Measurements from ENCODE around the gene HAS3.
A peak's percentile ranks its signal among the peaks of the same experiment; 100 is the strongest.

The HAS3 gene

DNA sequence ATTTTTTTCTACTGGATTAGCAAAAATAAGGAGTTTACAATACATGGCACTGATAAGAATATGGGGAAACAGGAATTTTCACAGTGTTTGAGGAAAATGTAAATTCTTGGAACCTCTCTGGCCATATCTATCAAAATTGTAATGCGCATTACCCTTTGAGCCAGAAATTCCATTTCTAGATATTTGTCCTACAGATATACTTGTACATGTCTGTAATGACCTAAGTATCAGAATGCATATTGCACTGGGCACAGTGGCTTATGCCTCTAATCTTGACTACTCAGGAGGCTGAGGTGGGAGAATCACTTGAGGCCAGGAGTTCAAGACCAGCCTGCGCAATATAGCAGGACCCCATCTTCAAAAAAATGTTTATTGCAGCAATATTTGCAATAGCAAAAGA, 25.8 kb upstream of the HAS3 start:
- no peak for ATAC-seq (replicated peaks)
- no peak for DNase-seq
- no peaks in the 10 kb centered on the region for H3K9me3 Mint-ChIP-seq
- no peaks in the 10 kb centered on the region for H3K27me3 Mint-ChIP-seq
- no peak overlapping the region for H3K4me3 Mint-ChIP-seq
- peaks cover 6 to 30% of the 10 kb centered on the region in 2 donors for H3K36me3 Mint-ChIP-seq
- no peaks in the 10 kb centered on the region for H3K4me1 Mint-ChIP-seq
- no peak overlapping the region for H3K27ac Mint-ChIP-seq

DNA sequence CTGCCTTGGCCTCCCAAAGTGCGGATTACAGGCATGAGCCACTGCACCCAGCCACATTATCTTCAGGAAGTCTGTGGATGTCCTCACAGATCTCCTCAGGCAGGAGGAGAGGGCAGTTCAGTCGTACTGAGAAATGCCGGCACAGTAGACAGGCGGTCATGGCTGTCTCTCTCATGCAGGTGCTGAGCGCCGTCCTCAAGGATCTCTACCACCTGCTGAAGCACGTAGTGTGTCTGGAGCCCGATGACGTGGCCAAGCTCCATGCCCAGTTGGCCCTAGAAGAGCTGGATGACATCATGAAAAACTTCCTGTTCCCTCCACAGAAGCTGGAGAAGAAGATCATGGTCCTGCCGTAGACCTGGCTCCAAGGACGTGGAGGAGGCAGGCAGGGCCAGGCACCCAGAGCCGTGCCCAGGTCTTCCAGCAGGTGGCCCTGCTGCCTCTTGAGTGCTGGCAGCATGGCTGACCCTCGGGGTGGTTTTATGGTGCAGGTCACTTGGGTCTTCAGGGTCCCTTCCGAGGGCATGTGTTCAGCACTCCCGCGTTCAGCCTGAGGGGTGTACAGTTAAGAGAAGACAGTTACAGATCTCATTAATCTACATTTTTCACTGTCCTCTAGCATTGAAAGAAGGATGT, 22.0 kb upstream of the HAS3 start:
- H3K27me3 Mint-ChIP-seq: no peaks in the 10 kb centered on the region
- H3K4me3 Mint-ChIP-seq: no peak overlapping the region
- no peak for ATAC-seq (replicated peaks)
- peaks cover 11 to 37% of the 10 kb centered on the region in 2 donors for H3K36me3 Mint-ChIP-seq
- no peak for DNase-seq
- H3K27ac Mint-ChIP-seq: no peak overlapping the region
- peaks cover 0 to 1% of the 10 kb centered on the region in 2 donors for H3K4me1 Mint-ChIP-seq
- no peaks in the 10 kb centered on the region for H3K9me3 Mint-ChIP-seq

DNA sequence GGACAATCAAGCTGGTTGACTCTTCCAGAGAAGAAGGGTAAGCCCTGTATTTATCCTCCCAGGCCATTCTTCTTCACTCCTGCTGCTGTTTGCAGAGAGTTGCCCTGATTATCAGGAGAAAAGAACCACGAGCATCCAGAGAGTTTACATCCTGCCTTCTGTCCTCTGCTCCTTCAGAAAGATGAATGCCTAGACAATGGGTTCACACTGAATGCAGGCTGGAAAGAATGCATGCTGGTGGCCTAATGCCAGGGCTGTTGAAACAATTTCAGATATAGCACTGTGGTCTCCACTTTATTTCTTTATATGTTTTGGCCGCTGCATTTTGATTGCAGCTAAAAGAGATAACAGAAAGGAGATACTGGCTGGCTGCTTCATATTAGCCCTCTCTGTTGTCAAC, 21.2 kb upstream of the HAS3 start:
- Mint-ChIP-seq H3K9me3 (no peaks in the 10 kb centered on the region), H3K27me3 (no peaks in the 10 kb centered on the region), H3K4me3 (no peak overlapping the region), H3K27ac (no peak overlapping the region), H3K36me3 (peaks cover 11 to 36% of the 10 kb centered on the region in 2 donors), H3K4me1 (peaks cover 3% of the 10 kb centered on the region in 2 donors)
- DNase-seq (no peak), ATAC-seq (replicated peaks) (no peak)

DNA sequence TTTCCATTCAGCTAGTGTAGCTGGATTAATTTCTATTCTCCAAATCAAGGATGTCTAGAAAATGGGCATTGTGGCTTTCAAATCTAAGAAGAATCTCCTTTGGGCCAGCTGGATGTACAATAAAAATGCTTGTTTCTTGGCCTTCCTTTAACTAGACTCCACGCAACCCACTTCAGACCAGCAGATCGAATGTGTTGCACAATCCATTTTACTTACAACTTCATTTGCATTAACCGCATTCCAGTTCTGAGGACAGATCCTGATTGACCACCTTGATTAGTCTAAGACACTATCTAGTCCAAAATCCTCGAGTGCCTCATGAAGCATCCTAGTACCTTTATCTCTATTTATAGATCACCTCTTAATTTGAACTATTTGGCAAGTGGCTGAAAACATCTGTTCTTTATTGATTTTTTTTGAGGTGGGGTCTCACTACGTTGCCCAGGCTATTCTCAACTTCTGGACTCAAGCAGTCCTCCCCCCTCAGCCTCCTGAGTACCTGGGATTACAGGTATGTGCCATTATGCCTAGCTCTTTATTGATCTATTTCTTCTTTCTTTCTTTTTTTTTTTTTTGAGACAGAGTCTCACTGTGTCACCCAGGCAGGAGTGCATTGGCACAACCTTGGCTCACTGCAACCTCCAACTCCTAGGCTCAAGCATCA, 20.3 kb upstream of the HAS3 start:
- DNase-seq: no peak
- Mint-ChIP-seq H3K4me3 (no peak overlapping the region), H3K9me3 (no peaks in the 10 kb centered on the region), H3K4me1 (peaks cover 3 to 5% of the 10 kb centered on the region in 2 donors), H3K27me3 (no peaks in the 10 kb centered on the region), H3K27ac (no peak overlapping the region), H3K36me3 (peaks cover 11 to 33% of the 10 kb centered on the region in 2 donors)
- no peak for ATAC-seq (replicated peaks)

DNA sequence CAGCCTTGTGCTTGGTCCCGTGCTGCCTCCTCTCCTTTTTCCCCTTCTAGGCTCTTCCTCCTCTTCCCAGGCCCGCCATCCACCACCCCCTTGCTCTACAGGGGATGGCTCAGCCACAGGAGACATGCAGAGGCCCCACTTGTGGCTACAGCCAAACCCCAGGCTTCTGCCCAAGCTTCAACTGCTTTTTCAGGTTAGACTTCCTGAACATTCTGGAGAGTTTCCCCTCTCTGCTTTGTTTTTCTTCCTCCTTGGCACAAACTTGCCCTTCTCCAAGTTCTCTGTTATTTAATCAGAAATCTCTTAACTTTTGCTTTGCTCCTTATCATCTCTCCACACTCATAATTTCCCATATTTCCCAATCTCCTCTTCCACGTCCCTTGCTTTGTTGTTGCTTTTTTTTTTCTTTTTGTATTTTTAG, 18.3 kb upstream of the HAS3 start:
- Mint-ChIP-seq H3K4me1 (peaks cover 3 to 5% of the 10 kb centered on the region in 2 donors), H3K4me3 (no peak overlapping the region), H3K36me3 (peaks cover 11 to 33% of the 10 kb centered on the region in 2 donors), H3K27ac (peak overlapping the region; percentile 78), H3K9me3 (no peaks in the 10 kb centered on the region), H3K27me3 (no peaks in the 10 kb centered on the region)
- no peak for DNase-seq
- ATAC-seq (replicated peaks): no peak

DNA sequence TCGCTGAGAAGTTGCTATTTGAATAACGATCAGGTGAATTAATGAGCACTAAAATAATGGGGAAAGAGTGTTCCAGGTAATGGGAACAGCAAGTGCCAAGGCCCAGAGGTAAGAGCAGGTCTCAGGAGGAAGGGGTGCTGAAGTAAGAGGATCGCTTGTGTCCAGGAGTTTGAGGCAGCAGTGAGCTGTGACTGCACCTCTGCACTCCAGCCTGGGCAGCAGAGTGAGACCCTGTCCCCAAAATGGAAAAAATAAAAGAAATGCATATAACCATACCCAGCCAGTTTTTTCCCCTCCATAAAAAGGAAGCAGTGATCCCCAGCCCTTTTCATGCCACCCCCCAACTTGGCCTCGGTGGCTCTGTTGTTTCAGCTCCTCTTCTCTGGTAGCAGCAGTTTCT, 16.8 kb upstream of the HAS3 start:
- peaks cover 3 to 7% of the 10 kb centered on the region in 2 donors for H3K4me1 Mint-ChIP-seq

DNA sequence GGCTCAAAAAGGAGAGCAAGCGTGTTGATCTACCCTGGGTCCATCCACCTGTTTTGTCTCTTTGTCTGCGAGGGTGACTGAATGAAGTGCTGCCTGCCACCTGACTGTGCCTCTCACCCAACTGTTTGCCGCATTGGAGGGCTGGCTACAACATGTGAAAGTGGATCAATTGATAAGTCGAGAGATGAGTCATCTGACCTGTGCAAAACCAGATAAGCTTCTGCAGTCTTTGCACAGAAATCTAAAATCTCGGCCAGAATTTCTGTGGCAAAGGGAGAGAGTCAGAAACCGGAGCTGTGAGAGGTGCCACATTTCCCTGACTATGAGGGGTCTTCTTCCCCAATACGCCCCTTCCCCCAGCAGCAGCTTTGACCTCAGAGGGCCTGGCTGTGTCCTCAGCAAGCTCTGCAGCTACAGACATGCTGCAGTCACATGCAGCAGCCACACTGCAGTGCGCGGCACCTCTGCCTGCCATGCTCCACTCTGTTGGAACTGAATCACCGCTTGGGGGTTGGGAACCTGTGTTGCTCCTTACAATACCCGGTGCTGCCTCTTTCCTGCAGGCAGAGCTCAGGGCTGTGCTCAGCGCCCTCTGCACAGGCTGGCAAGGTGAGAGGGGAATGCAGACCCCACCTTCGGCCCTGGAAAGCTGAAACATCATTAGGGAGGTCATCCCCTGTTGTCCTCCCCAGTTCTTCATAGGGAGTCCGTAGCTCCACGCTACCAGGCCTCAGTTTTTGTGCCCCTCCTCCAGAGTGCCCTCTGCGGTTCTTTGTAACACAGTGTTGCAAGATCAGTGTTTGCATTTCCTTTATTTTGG, 16.2 kb upstream of the HAS3 start:
- peak overlapping the region; percentile 37 for H3K27ac Mint-ChIP-seq

More for the DNA sequence above, 16.8 kb upstream of the HAS3 start:
- H3K9me3 Mint-ChIP-seq: no peaks in the 10 kb centered on the region
- H3K4me3 Mint-ChIP-seq: no peak overlapping the region
- peaks cover 6 to 23% of the 10 kb centered on the region in 2 donors for H3K36me3 Mint-ChIP-seq
- DNase-seq (no peak), ATAC-seq (replicated peaks) (no peak)
- H3K27ac Mint-ChIP-seq: peak overlapping the region; percentile 43
- no peaks in the 10 kb centered on the region for H3K27me3 Mint-ChIP-seq

DNA sequence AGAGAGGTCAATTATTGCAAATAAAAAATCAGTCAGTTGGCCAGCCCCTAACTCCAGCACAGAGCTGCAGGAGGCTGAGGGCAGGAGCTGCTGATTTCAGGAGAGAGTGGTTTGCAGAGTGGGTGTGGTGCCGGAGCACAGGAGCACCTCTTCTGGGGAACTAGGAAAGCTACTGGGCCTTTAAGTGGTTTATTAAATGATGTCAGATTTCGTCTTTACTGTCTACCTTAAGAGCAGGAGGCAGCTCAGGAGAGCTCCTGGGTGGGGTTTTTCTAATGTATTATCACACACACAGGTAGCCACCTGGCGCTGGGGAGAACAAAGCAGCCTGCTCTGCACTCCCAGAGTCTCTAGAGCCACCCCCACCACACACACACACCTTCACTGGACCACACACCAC, 11.5 kb upstream of the HAS3 start:
- Mint-ChIP-seq H3K27ac (no peak overlapping the region), H3K4me1 (peaks cover 8 to 20% of the 10 kb centered on the region in 2 donors), H3K4me3 (no peak overlapping the region), H3K9me3 (no peaks in the 10 kb centered on the region), H3K27me3 (no peaks in the 10 kb centered on the region), H3K36me3 (peaks cover 0 to 2% of the 10 kb centered on the region in 2 donors)
- no peak for DNase-seq
- ATAC-seq (replicated peaks): peak; percentile 43 to 52

More for the DNA sequence above, 16.2 kb upstream of the HAS3 start:
- Mint-ChIP-seq H3K9me3 (no peaks in the 10 kb centered on the region), H3K4me3 (no peak overlapping the region), H3K36me3 (peaks cover 7 to 18% of the 10 kb centered on the region in 2 donors), H3K27me3 (no peaks in the 10 kb centered on the region), H3K4me1 (peaks cover 5 to 13% of the 10 kb centered on the region in 2 donors)
- ATAC-seq (replicated peaks): peak; percentile 52 to 54
- no peak for DNase-seq

DNA sequence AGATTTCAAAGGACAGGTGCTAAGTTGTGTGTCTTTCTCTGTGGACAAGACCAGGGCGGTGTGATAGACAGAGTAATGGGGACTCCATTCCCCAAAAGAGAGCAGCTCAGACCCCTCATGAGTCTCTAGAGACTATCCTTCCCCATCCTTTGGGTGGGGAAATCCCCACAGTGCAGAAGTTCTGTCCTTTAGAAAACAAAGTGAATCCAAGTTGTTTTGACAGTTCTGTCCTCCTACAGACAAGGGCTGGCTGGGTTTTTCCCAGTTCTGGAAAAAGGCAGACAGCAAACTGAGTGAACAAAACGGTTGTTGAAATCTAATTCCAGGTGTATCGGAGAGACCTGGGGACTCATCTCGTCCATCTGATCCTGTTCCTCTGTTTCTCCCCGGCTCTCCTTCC, 11.0 kb upstream of the HAS3 start:
- peaks cover 7 to 16% of the 10 kb centered on the region in 2 donors for H3K4me1 Mint-ChIP-seq
- H3K27me3 Mint-ChIP-seq: no peaks in the 10 kb centered on the region
- no peaks in the 10 kb centered on the region for H3K9me3 Mint-ChIP-seq
- peaks cover 0 to 2% of the 10 kb centered on the region in 2 donors for H3K36me3 Mint-ChIP-seq
- no peak overlapping the region for H3K4me3 Mint-ChIP-seq
- H3K27ac Mint-ChIP-seq: no peak overlapping the region
- DNase-seq: no peak
- peak; percentile 20 to 34 for ATAC-seq (replicated peaks)

DNA sequence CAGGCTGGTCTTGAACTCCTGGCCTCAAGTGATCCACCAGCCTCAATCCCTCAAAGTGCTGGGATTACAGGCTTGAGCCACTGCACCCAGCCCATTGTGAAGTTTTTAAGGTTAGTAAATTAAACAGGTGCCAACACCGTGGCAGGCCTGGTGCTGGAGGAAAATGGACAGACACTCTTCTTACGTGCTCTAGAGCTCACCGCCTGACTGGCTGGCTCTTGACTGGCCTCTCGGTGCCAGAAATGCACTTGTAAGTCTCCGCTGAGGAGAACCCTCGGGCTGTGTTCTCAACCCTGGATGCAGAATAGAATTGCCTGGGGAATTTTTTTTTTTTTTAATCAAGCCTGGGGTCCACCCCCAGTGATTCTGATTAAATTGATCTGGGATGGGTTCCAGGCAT, 10.3 kb upstream of the HAS3 start:
- Mint-ChIP-seq H3K4me3 (no peak overlapping the region), H3K27me3 (no peaks in the 10 kb centered on the region), H3K36me3 (peaks cover 0 to 2% of the 10 kb centered on the region in 2 donors), H3K4me1 (peaks cover 7 to 15% of the 10 kb centered on the region in 2 donors), H3K9me3 (no peaks in the 10 kb centered on the region), H3K27ac (no peak overlapping the region)
- DNase-seq: no peak
- ATAC-seq (replicated peaks): no peak

DNA sequence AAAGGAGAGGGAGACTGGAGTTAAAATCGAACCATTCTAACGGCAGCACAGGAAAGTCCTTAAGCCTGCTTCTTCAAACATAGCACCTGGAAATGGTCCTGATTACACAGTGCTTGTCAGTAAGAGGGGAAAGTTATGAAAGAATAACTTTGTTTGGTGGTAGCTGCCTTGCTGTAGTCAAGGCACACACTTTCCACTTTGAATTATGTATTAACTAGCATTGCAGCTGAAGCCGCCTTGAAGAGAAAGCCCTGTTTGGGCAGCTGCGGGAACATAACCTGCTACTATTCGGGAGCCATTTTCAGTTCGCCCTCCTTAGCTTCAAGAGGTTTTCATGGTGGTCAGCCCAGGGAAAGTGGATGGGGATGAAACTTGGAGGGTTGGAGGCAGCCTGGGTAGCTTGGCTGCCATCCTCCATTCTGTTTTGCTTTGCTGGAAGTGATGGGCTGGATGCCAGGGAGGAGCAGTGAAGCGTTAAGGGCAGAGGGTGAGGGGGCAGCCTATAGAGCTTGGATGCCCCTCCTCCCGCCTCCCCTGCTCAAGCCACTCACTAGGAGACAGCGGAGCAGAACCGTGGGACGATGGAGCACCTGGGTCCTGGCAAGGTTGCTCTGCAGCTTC, 5.3 kb upstream of the HAS3 start:
- ATAC-seq (replicated peaks) (no peak), DNase-seq (no peak)
- peaks cover 14 to 16% of the 10 kb centered on the region in 2 donors for H3K27me3 Mint-ChIP-seq
- no peak overlapping the region for H3K4me3 Mint-ChIP-seq
- H3K9me3 Mint-ChIP-seq: no peaks in the 10 kb centered on the region
- peaks cover 0 to under 1% of the 10 kb centered on the region in 2 donors for H3K36me3 Mint-ChIP-seq
- peaks cover under 1 to 1% of the 10 kb centered on the region in 2 donors for H3K4me1 Mint-ChIP-seq
- H3K27ac Mint-ChIP-seq: no peak overlapping the region

DNA sequence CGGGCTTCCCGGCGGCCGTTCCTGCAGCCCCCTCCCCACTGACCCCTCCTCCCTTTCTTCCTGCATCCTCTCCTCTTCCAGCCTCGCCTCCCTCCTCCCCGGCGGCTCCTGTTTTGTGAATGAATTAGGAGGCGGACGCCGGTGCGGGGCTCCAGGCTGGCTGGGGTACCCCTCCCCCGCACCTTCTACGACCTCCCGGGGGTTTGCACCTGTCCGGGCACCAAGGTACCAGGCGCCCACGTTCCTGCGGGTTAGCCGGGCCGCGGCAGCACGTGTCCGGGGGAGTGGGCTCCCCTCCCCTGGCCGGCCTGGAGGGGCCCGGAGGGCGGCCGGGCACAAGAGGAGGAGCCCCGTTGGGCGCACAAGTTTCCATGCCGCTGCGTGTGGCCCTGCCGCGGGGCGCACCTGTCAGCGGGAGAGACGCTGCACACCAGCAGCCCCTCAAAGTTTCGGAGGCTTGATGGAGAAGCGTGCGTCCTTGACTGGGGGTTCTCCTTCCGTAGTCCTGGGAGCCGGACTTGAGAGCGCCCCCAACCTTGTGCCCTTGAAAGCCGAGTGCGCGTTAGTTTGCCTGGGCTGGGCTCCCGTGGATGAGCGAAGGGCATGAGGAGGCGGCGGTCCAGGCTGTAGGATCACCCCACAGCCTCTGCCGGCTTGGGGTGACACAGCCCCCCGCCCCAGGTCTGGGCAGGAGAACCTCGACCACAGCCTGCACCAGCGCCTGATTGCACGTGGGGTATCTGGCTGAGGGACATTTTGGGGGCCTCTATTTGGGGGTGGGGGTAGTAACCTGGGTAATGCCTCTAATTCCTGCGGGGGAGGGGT, 1.2 kb downstream of the HAS3 start:
- no peak for DNase-seq
- Mint-ChIP-seq H3K27me3 (peaks cover 42 to 51% of the 10 kb centered on the region in 2 donors), H3K27ac (peak overlapping the region; percentile 47), H3K4me3 (peak overlapping the region; percentile 70 to 81), H3K36me3 (peaks cover 24 to 40% of the 10 kb centered on the region in 2 donors), H3K4me1 (peaks cover 20 to 29% of the 10 kb centered on the region in 2 donors), H3K9me3 (no peaks in the 10 kb centered on the region)
- ATAC-seq (replicated peaks): peak; percentile 15 to 33

DNA sequence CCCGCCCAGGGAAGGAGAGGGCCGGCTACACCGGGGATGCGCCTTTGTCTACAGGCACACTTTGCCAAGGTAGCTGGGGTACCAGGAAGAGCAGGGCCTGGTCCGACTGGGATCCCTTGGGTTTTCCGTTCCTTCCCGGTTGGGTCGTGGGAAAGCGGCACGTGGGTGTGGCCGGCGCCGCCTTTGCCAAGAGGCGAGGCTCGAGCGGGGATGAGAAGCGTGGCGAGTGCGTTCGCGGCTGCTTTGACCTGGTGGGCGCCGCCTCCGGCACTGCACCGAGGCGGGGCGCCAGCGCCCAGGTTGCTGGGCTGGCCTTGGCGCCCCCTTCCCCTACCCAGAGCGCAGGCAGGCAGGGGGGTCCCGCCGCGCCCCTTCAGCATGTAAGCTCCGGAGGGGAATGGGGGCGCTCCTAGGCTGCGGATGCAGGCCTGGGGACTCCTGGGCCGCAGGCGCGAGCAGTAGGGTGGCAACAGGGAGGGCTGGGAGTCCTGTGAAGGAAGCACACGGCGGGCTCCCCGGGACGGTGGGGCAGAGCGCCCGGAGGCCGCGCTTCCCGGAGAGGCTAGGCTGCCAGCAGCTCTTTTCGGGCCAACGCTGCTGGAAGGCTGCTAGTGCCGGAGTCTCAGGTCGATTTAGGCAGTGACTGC, 2.0 kb downstream of the HAS3 start:
- H3K27ac Mint-ChIP-seq: peak overlapping the region; percentile 47

More for the DNA sequence above, 2.0 kb downstream of the HAS3 start:
- Mint-ChIP-seq H3K4me3 (peak overlapping the region; percentile 70 to 81), H3K27me3 (peaks cover 42 to 50% of the 10 kb centered on the region in 2 donors), H3K36me3 (peaks cover 24 to 45% of the 10 kb centered on the region in 2 donors), H3K9me3 (no peaks in the 10 kb centered on the region), H3K4me1 (peaks cover 20 to 29% of the 10 kb centered on the region in 2 donors)
- no peak for ATAC-seq (replicated peaks)
- DNase-seq: no peak

Data from stimulated activated naive B cell treated with anti-CD40 and anti-IgM and Interleukin-4, amounts not matched to agents 10 μg/mL and 1 μg/mL and 100 μg/mL, for 72 hours (primary cell).